AG04449 (cell line): ENCODE results near the gene LIN28A.

Experiments
- CTCF ChIA-PET: fragments of 350-600 bp; formaldehyde crosslinking; extraction: SDS; loops from one replicate; lab custom pipeline; 2021; ENCODE audit warnings: antibody characterized with exemption; lab: Yijun Ruan, JAX
- POLR2A ChIA-PET: fragments of 400-600, 350-600 bp; formaldehyde crosslinking; extraction: SDS; loops from one replicate; lab custom pipeline; 2020; ENCODE audit warnings: antibody characterized with exemption, inconsistent platforms; lab: Yijun Ruan, JAX
- DNase-seq: peaks from one replicate; pipeline ENCODE4 v3.0.0-alpha.2; 2010; ENCODE audit warnings: low read depth, low spot score
- H3K4me3 ChIP-seq: 2 replicates; pipeline ENCODE4 v1.5.1; 2011; ENCODE audit warnings: low read depth, mild to moderate bottlenecking, control low read depth, low read length
- TF ChIP-seq, protein P1 (sequence below): IDR thresholded peaks from one replicate; pipeline ENCODE4 v1.5.1; 2011; ENCODE audit warnings: mild to moderate bottlenecking, moderate library complexity, low read length, control low read depth, inconsistent platforms; ENCODE audit not compliant: insufficient read depth; ENCODE audit errors: missing control alignments

Gene LIN28A

DNA sequence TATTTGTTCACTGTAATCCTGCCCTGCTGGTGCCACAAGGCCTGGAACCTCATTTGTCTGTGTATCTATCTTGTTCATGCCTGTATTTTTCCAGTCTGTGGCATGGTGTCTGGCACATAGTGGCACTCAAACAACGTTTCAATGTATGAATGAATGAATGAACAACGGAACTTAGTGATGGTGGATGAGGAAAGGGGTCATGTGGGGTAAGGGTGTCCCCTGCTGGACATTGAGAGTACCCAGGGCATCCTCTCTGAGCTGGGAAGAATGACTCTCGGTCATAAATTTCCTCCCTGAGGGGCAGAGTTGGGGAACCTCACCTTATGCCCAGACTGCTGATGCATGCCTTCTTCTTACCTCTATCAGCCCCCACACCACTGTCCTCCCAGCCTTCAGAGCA lies 19.2 kb upstream of the LIN28A start:
- POLR2A ChIA-PET = no interaction called here
- CTCF ChIA-PET = interaction anchor here (0.7 to 4.5 kb wide), 23 partner anchors 9 to 290 kb away, joined by 3 to 32 read pairs (median 5); partner anchors contain the start of genes C1orf232, CEP85, SH3BGRL3 and ZNF593
- TF ChIP-seq, protein P1, sequence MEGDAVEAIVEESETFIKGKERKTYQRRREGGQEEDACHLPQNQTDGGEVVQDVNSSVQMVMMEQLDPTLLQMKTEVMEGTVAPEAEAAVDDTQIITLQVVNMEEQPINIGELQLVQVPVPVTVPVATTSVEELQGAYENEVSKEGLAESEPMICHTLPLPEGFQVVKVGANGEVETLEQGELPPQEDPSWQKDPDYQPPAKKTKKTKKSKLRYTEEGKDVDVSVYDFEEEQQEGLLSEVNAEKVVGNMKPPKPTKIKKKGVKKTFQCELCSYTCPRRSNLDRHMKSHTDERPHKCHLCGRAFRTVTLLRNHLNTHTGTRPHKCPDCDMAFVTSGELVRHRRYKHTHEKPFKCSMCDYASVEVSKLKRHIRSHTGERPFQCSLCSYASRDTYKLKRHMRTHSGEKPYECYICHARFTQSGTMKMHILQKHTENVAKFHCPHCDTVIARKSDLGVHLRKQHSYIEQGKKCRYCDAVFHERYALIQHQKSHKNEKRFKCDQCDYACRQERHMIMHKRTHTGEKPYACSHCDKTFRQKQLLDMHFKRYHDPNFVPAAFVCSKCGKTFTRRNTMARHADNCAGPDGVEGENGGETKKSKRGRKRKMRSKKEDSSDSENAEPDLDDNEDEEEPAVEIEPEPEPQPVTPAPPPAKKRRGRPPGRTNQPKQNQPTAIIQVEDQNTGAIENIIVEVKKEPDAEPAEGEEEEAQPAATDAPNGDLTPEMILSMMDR = peak; percentile 76
- DNase-seq = no peak
- H3K4me3 ChIP-seq = no peak overlapping the region

DNA sequence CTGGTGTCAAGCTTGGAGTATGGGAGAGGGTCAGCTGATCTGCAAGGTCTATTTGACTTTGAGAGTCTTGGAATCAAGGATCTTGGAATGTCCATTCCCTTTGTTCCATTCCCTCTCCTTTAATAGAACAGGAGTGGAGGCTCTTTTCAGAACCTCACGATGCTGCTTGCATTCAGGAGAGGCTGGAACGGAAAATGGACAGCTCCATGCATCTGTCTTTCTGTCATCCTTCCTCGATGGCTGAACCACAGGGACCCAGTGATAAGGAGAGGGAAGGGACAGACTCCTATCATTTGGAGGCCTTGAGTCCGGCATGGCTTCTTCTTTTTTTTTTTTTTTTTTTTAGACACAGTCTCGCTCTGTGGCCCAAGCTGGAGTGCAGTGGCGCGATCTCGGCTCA lies 14.9 kb upstream of the LIN28A start:
- no peak for DNase-seq
- CTCF ChIA-PET = interaction anchor here (0.8 to 4.1 kb wide), 11 partner anchors 9 to 251 kb away, joined by 3 to 20 read pairs (median 4); partner anchors contain the start of gene LIN28A
- POLR2A ChIA-PET = no interaction called here
- TF ChIP-seq, protein P1 = no peak
- H3K4me3 ChIP-seq = no peak overlapping the region

DNA sequence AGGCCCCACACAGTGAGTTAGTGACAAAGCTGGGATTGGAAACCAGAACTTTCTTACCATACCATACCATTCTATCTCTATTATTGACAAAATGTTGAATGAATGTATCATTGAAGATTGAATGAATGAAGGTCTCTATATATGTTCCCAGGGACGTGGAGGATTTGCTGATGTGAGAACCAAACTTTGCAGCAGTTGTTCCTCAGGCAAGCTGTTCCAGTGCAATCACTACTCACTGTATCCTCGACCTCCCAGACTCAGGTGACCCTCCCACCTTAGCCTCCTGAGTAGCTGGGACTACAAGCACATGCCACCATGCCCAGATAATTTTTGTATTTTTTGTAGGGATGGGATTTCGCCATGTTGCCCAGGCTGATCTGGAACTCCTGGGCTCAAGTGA lies 11.6 kb upstream of the LIN28A start:
- H3K4me3 ChIP-seq = no peak overlapping the region
- TF ChIP-seq, protein P1 = no peak
- ChIA-PET POLR2A (interaction anchor here (0.8 kb wide), 1 partner anchor 9 kb away, joined by 4 read pairs; no protein-coding TSS in a partner anchor), CTCF (interaction anchor here (6.5 kb wide), 1 partner anchor 17 kb away, joined by 41 read pairs; no protein-coding TSS in a partner anchor)
- DNase-seq = no peak

DNA sequence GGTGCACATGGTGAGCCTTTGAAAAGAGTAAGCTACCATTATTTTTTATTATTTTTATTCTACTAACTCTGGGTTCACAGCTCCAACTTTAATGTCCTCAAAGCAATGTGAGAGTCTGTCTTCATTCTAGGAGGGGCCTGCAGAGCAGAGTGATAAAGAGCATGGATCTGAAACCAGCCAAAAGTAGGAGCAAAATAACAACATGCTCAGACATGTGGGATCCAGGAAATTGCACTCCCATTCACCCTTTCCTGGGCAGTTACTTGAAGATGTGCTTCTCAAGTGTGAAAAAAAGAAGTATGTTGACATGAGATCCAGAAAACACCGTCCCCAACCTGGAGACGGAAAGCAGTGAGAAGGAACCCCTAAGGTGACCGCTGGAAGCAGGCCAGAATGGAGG lies 8.7 kb upstream of the LIN28A start:
- CTCF ChIA-PET = interaction anchor here (0.6 to 6.5 kb wide), 2 partner anchors 14 to 38 kb away, joined by 3 to 41 read pairs; no protein-coding TSS in a partner anchor
- POLR2A ChIA-PET = interaction anchor here (0.7 kb wide), 1 partner anchor 232 kb away, joined by 4 read pairs; the partner anchor contains the start of gene ZNF593
- no peak overlapping the region for H3K4me3 ChIP-seq
- TF ChIP-seq, protein P1 = no peak
- no peak for DNase-seq

DNA sequence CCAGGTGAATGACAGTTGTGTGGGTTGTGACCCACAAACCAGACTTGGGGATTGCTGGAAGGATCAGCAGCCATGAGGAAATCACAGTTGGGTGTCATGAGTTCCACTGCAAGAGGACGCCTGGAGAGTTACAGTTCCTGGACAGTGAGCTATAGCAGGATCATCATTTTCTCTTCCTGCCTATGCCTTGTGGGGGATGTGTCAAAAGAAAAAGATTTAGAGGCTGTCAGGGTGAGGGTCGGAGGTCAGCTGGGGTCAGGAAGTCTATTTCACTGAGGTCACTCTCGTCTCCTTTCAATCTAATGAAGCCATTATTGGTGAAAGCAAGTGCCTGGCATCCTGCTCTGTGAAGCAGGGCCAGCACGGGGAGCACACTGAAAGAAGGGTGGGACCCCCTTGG lies 7.0 kb upstream of the LIN28A start:
- TF ChIP-seq, protein P1 = no peak
- no peak for DNase-seq
- no peak overlapping the region for H3K4me3 ChIP-seq
- ChIA-PET POLR2A (no interaction called here), CTCF (interaction anchor here (1.0 to 5.9 kb wide), 2 partner anchors 13 kb away, joined by 3 to 90 read pairs; no protein-coding TSS in a partner anchor)

DNA sequence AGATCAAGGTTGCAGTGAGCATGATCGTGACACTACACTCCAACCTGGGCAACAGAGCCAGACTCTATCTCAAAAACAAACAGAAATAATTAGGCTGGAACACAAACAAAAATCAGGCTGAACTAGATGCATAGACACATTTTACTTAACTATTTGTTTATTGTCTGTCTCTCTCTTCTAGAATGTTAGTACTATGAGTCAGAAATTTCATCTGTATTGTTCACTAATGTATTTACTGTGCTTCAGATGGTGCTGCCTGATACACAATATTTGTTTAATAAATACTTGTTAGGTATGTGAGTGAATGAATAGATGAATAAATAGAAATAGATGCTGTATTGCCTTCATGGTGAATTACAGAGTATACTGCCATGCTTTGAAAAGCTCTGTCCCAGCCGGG lies 6.0 kb upstream of the LIN28A start:
- TF ChIP-seq, protein P1 = no peak
- CTCF ChIA-PET = interaction anchor here (0.7 to 5.9 kb wide), 7 partner anchors 10 to 260 kb away, joined by 3 to 90 read pairs (median 4); no protein-coding TSS in a partner anchor
- POLR2A ChIA-PET = no interaction called here
- DNase-seq = no peak
- no peak overlapping the region for H3K4me3 ChIP-seq
